K562 (cell line): ENCODE measurements around the gene NDUFB10.

Experiments used
- CREB1 ChIP-seq, 2 experiments: sonication (generic) in 1 of 2; formaldehyde crosslinking in 1 of 2; IDR thresholded peaks; 2 replicates each; pipeline versions ENCODE4 v1.6.1 to v1.8.0; 2012 to 2022; ENCODE audit warnings: inconsistent platforms in 1 of 2, mild to moderate bottlenecking in 1 of 2, missing genetic modification reagents in 1 of 2, moderate library complexity in 1 of 2
- ILF3 ChIP-seq: fragments of 450-650 bp; IDR thresholded peaks from 2 replicates; pipeline ENCODE4 v1.6.1; 2018; ENCODE audit warnings: antibody characterized with exemption, mild to moderate bottlenecking, moderate library complexity, borderline replicate concordance
- JUN ChIP-seq, 2 experiments: sonication (generic) in 1 of 2; formaldehyde crosslinking in 1 of 2; IDR thresholded peaks; 2 replicates each; pipeline versions ENCODE4 v1.6.1 to v1.8.0; 2012 to 2022; ENCODE audit warnings: borderline replicate concordance in 2 of 2, mild to moderate bottlenecking in 2 of 2, improper control_type of control experiment in 1 of 2, low read depth in 1 of 2, low read length in 1 of 2, missing genetic modification reagents in 1 of 2
- NFYB ChIP-seq: IDR thresholded peaks from 2 replicates; pipeline ENCODE4 v1.6.1; 2011; ENCODE audit warnings: mild to moderate bottlenecking, moderate library complexity; ENCODE audit not compliant: insufficient read length; ENCODE audit errors: extremely low read depth

DNA sequence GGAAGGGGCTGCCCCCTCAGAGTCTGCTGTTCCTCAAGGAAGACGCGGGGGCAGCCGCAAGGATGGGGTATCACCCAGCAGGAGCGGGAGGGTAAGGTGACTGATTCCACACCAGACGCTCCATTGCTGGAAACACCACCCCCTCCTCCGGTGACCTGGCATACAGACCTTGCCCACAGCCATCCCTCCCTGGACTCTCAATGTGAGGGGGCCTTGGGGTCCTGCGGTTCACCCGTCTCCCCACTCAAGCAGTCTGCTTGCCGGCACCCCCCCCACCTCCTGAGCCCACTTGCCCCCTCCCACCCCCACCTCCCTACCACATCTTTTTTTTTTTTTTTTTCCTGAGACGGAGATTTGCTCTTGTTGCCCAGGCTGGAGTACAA lies 29.0 kb upstream of the NDUFB10 start:
- TF ChIP-seq CREB1 (IDR thresholded peaks at IDR 0.05) = no peak
- TF ChIP-seq CREB1 (CRISPR knock-in tag; IDR thresholded peaks at IDR 0.05) = no peak
- TF ChIP-seq JUN (IDR thresholded peaks at IDR 0.05; ENCODE audit: borderline replicate concordance, low read depth, low read length) = no peak
- no peak for TF ChIP-seq JUN (CRISPR knock-in tag; IDR thresholded peaks at IDR 0.05; ENCODE audit: borderline replicate concordance)
- TF ChIP-seq ILF3 = no peak
- no peak for TF ChIP-seq NFYB
